GM12878 (cell line): ENCODE results near the gene TRIM46. TPM values are rescaled to one million over a fixed set of nuclear protein-coding genes. Genes with fewer than 3 reads are reported as not detected.

Experiments used
- BHLHE40 ChIP-seq, 2 experiments: fragments of 450-650 bp in 1 of 2; IDR thresholded peaks; 2 replicates each; pipeline ENCODE4 v1.6.1; 2011 to 2017; ENCODE audit warnings: low read depth in 2 of 2, borderline replicate concordance in 1 of 2, improper control_type of control experiment in 1 of 2, low read length in 1 of 2, mild to moderate bottlenecking in 1 of 2
- CTCF ChIP-seq, 3 experiments: IDR thresholded peaks in 2 of 3; conservative IDR thresholded peaks in 1 of 3; 2 replicates each; pipeline ENCODE4 v1.5.1; 2011; ENCODE audit warnings: low read depth in 3 of 3, low read length in 3 of 3, mild to moderate bottlenecking in 3 of 3, control low read depth in 2 of 3, moderate library complexity in 2 of 3, inconsistent platforms in 1 of 3, mixed read lengths in 1 of 3; ENCODE audit not compliant: control insufficient read depth in 2 of 3, insufficient read depth in 1 of 3; ENCODE audit errors: extremely low read depth in 1 of 3
- HDGF ChIP-seq: fragments of 450-650 bp; IDR thresholded peaks from 2 replicates; pipeline ENCODE4 v1.6.1; 2016; ENCODE audit warnings: antibody characterized with exemption
- IKZF2 ChIP-seq, 2 experiments: fragments of 450-650 bp; IDR thresholded peaks; 2 replicates each; pipeline ENCODE4 v1.6.1; 2017; ENCODE audit warnings: mild to moderate bottlenecking in 2 of 2, moderate library complexity in 2 of 2
- MLLT1 ChIP-seq: fragments of 450-650 bp; IDR thresholded peaks from 2 replicates; pipeline ENCODE4 v1.6.1; 2016; ENCODE audit warnings: mild to moderate bottlenecking
- PBX3 ChIP-seq: IDR thresholded peaks from 2 replicates; pipeline ENCODE4 v1.6.1; 2011; ENCODE audit warnings: mild to moderate bottlenecking, low read depth, low read length, moderate library complexity; ENCODE audit not compliant: insufficient replicate concordance
- PKNOX1 ChIP-seq: fragments of 450-650 bp; IDR thresholded peaks from 2 replicates; pipeline ENCODE4 v1.6.1; 2016; ENCODE audit warnings: mild to moderate bottlenecking
- POLR2AphosphoS5 ChIP-seq: IDR thresholded peaks from 2 replicates; pipeline ENCODE4 v1.6.1; 2011; ENCODE audit warnings: mild to moderate bottlenecking, low read length, inconsistent platforms
- RAD21 ChIP-seq: IDR thresholded peaks from 2 replicates; pipeline ENCODE4 v1.6.1; 2011; ENCODE audit warnings: mild to moderate bottlenecking, low read depth, low read length, moderate library complexity; ENCODE audit not compliant: insufficient read depth
- RB1 ChIP-seq: fragments of 450-650 bp; formaldehyde crosslinking; IDR thresholded peaks from 2 replicates; pipeline ENCODE4 v1.6.1; 2017; ENCODE audit warnings: mild to moderate bottlenecking, borderline replicate concordance
- RELA ChIP-seq: fragments of 450-650 bp; IDR thresholded peaks from 2 replicates; pipeline ENCODE4 v1.8.0; 2014; ENCODE audit warnings: borderline replicate concordance; ENCODE audit not compliant: partially characterized antibody
- RFX5 ChIP-seq: IDR thresholded peaks from 2 replicates; pipeline ENCODE4 v1.6.1; 2011; ENCODE audit warnings: low read depth, low read length, improper control_type of control experiment
- SKIL ChIP-seq: fragments of 450-650 bp; IDR thresholded peaks from 2 replicates; pipeline ENCODE4 v1.6.1; 2017; ENCODE audit warnings: mild to moderate bottlenecking, low read depth, inconsistent platforms; ENCODE audit not compliant: poor library complexity, severe bottlenecking
- SMARCA5 ChIP-seq: fragments of 450-650 bp; IDR thresholded peaks from 2 replicates; pipeline ENCODE4 v1.6.1; 2017; ENCODE audit warnings: mild to moderate bottlenecking
- TCF3 ChIP-seq: IDR thresholded peaks from 2 replicates; pipeline ENCODE4 v1.6.1; 2012; ENCODE audit warnings: low read depth, mild to moderate bottlenecking, low read length, borderline replicate concordance; ENCODE audit not compliant: insufficient read depth
- YY1 ChIP-seq: IDR thresholded peaks from 2 replicates; pipeline ENCODE4 v1.6.1; 2011; ENCODE audit warnings: low read depth, mild to moderate bottlenecking, low read length
- polyA plus RNA-seq, 11 experiments: library from polyadenylated mRNA; depleted of rRNA in 4 of 11; unstranded in 6 of 11; stranded (reverse) in 5 of 11; fragments of >200 nt; fragmentation: Nextera tagmentation in 4 of 11; fragmentation: Illumina TruSeq in 1 of 11; extraction: Ambion mirVana in 4 of 11; extraction: Trizol in 1 of 11; gene quantifications; 1 replicate in 1 of 11; 2 replicates in 10 of 11; pipeline versions ENCODE4 v1.2.1 to v1.2.3, GENCODE V29; 2011 to 2016; ENCODE audit warnings: inconsistent platforms in 2 of 11, missing spikeins in 2 of 11, low read depth in 1 of 11
- total RNA-seq, 4 experiments: library from RNA; depleted of rRNA in 3 of 4; stranded (reverse); fragments of >200 nt in 3 of 4; fragmentation: Illumina TruSeq in 1 of 4; extraction: Trizol in 1 of 4; gene quantifications; 2 replicates each; pipeline versions ENCODE4 v1.2.1 to v1.2.3, GENCODE V29; 2013 to 2021

Gene TRIM46
- total and polyA plus RNA-seq, 10 of the 15 experiments (the other 5 are each of a cell fraction or from before 2014, with no cell fraction given) = 0.08 to 3.1 (median 0.97) TPM

GRCh38 chr1:155206891-155207805, 33.5 kb downstream of the TRIM46 start (continued):
- peak; percentile 82 for TF ChIP-seq PKNOX1
- TF ChIP-seq IKZF2 (IDR thresholded peaks at IDR 0.05) = peak; percentile 40 to 45; a peak in 1 of 4 replicates
- 0 out of 2 replicates have a peak, but pooled peaks have one; percentile 47 for TF ChIP-seq TCF3
- TF ChIP-seq SKIL = peak; percentile 21
- peak; percentile 44; the same call in 1 of the 2 replicates for TF ChIP-seq SMARCA5
- peak; percentile 81 for TF ChIP-seq RAD21
- no peak for TF ChIP-seq RELA
- TF ChIP-seq PBX3 = peak; percentile 42
- 0 out of 2 replicates have a peak, but pooled peaks have one; percentile 41 for TF ChIP-seq MLLT1
- TF ChIP-seq CTCF (IDR thresholded peaks at IDR 0.05 in 2 of 3, conservative IDR thresholded peaks at IDR 0.05 in 1 of 3; ENCODE audit: control insufficient read depth in 2 of 3, extremely low read depth in 1 of 3, insufficient read depth in 1 of 3, low read depth in 3 of 3, low read length in 3 of 3) = peak; percentile 88 to 97 (median 92)
- peak; percentile 12 to 20; a peak in 1 of 4 replicates for TF ChIP-seq BHLHE40 (IDR thresholded peaks at IDR 0.05; ENCODE audit: borderline replicate concordance in 1 of 2, low read depth in 2 of 2, low read length in 1 of 2)
- peak; percentile 45; the same call in 1 of the 2 replicates for TF ChIP-seq RB1
- peak; percentile 83 for TF ChIP-seq YY1
- TF ChIP-seq HDGF = no peak
- no peak for TF ChIP-seq RFX5
- no peak for TF ChIP-seq POLR2AphosphoS5
